PFSK-1 (cell line): ENCODE data around the gene MYRF.

ENCODE experiments used
- POLR2AphosphoS5 ChIP-seq: IDR thresholded peaks from 2 replicates; pipeline ENCODE4 v1.6.1; 2012; ENCODE audit warnings: low read depth, mild to moderate bottlenecking, control low read depth, low read length, moderate library complexity
- TF ChIP-seq, protein P1 (sequence below), 2 experiments: IDR thresholded peaks; 2 replicates each; pipeline versions ENCODE4 v1.6.1 to v1.8.0; 2011 to 2012; ENCODE audit warnings: low read depth in 2 of 2, low read length in 2 of 2, control low read depth in 1 of 2, inconsistent platforms in 1 of 2, mild to moderate bottlenecking in 1 of 2, moderate library complexity in 1 of 2; ENCODE audit not compliant: insufficient read depth in 1 of 2

DNA sequence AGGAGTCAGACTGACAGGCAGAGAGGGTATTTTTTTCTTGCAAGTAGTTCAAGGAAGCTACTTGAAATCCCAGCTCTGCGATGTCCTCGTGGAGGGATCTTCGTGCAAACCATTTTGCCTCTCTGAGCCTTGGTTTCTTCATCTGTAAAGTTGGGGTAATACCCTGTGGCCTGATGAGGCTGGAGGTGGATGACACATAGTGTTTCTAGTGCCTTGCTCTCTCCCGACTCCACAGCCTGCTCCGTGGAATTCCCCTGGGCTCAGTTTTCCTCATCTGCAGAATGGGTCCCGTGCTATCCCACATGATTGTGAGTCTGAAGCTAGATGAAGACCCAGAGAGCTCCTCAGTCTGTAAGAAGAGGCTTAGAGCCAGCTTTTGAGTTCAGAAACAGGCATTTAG, 39.6 kb upstream of the MYRF start:
- no peak for TF ChIP-seq POLR2AphosphoS5
- TF ChIP-seq, protein P1, sequence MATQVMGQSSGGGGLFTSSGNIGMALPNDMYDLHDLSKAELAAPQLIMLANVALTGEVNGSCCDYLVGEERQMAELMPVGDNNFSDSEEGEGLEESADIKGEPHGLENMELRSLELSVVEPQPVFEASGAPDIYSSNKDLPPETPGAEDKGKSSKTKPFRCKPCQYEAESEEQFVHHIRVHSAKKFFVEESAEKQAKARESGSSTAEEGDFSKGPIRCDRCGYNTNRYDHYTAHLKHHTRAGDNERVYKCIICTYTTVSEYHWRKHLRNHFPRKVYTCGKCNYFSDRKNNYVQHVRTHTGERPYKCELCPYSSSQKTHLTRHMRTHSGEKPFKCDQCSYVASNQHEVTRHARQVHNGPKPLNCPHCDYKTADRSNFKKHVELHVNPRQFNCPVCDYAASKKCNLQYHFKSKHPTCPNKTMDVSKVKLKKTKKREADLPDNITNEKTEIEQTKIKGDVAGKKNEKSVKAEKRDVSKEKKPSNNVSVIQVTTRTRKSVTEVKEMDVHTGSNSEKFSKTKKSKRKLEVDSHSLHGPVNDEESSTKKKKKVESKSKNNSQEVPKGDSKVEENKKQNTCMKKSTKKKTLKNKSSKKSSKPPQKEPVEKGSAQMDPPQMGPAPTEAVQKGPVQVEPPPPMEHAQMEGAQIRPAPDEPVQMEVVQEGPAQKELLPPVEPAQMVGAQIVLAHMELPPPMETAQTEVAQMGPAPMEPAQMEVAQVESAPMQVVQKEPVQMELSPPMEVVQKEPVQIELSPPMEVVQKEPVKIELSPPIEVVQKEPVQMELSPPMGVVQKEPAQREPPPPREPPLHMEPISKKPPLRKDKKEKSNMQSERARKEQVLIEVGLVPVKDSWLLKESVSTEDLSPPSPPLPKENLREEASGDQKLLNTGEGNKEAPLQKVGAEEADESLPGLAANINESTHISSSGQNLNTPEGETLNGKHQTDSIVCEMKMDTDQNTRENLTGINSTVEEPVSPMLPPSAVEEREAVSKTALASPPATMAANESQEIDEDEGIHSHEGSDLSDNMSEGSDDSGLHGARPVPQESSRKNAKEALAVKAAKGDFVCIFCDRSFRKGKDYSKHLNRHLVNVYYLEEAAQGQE (IDR thresholded peaks at IDR 0.05; ENCODE audit: insufficient read depth in 1 of 2, low read depth in 2 of 2, low read length in 2 of 2): no peak
